IMR-90 (cell line): ENCODE results near the gene ARTN. TPM values are rescaled to one million over a fixed set of nuclear protein-coding genes. Genes with fewer than 3 reads are reported as not detected.

Source experiments
- ATAC-seq: fragments of 200-7000 bp; cut with Tn5 transposase; 2 replicates; pipeline ENCODE4 v1.9.1; 2020; ENCODE audit warnings: low read depth, mild to moderate bottlenecking, moderate library complexity
- BruUV-seq: library from RNA; stranded (reverse); fragments of 400-500 nt; replicated peaks from 2 replicates; lab custom pipeline; 2021; lab: Mats Ljungman, UMichigan
- CTCF ChIA-PET: fragments of 300-600 bp; formaldehyde crosslinking; extraction: SDS; loops from one replicate; lab custom pipeline; 2021; ENCODE audit warnings: antibody characterized with exemption; lab: Yijun Ruan, JAX
- POLR2A ChIA-PET: fragments of 300-600 bp; sonication (Branson Sonifier 250); formaldehyde crosslinking; loops from one replicate; lab custom pipeline; 2022; ENCODE audit warnings: antibody characterized with exemption; ENCODE audit not compliant: unreplicated experiment; lab: Charles Lee
- DNase-seq: peaks from one replicate; pipeline ENCODE4 v3.0.0; 2013
- H2AFZ ChIP-seq: replicated peaks from 2 replicates; pipeline ENCODE3; 2013; ENCODE audit warnings: low read length, mild to moderate bottlenecking; ENCODE audit not compliant: poor library complexity
- H2AK5ac ChIP-seq: 2 replicates; pipeline ENCODE4 v1.6.1; 2013; ENCODE audit warnings: low read depth, low read length, inconsistent platforms
- H2AK9ac ChIP-seq: replicated peaks from 2 replicates; pipeline ENCODE3; 2013; ENCODE audit warnings: mild to moderate bottlenecking, low read depth, low read length, moderate library complexity; ENCODE audit not compliant: poor library complexity
- H2BK120ac ChIP-seq: 2 replicates; pipeline ENCODE4 v1.6.1; 2013; ENCODE audit warnings: low read depth, low read length, inconsistent platforms
- H2BK15ac ChIP-seq: 3 replicates; pipeline ENCODE4 v1.6.1; 2013; ENCODE audit warnings: low read depth, low read length, inconsistent platforms
- H2BK20ac ChIP-seq: 2 replicates; pipeline ENCODE4 v1.6.1; 2013; ENCODE audit warnings: low read depth, mild to moderate bottlenecking, inconsistent platforms, low read length, moderate library complexity
- H2BK5ac ChIP-seq: 2 replicates; pipeline ENCODE4 v1.6.1; 2013; ENCODE audit warnings: mild to moderate bottlenecking, low read depth, low read length, inconsistent platforms; ENCODE audit not compliant: poor library complexity, severe bottlenecking
- H3K14ac ChIP-seq: replicated peaks from 2 replicates; pipeline ENCODE4 v1.6.1; 2013; ENCODE audit warnings: low read depth, low read length, inconsistent platforms
- H3K18ac ChIP-seq: 2 replicates; pipeline ENCODE4 v1.6.1; 2013; ENCODE audit warnings: low read depth, low read length, control low read depth
- H3K23ac ChIP-seq: 2 replicates; pipeline ENCODE4 v1.6.1; 2013; ENCODE audit warnings: low read depth, low read length, inconsistent platforms
- H3K27ac ChIP-seq: 2 replicates; pipeline ENCODE4 v1.5.1; 2013; ENCODE audit warnings: mild to moderate bottlenecking, control low read depth, low read length; ENCODE audit not compliant: insufficient read depth
- H3K27me3 ChIP-seq: 2 replicates; pipeline ENCODE4 v1.6.1; 2013; ENCODE audit warnings: low read length; ENCODE audit not compliant: control insufficient read depth, insufficient read depth
- H3K36me3 ChIP-seq: 2 replicates; pipeline ENCODE4 v1.6.1; 2013; ENCODE audit warnings: low read length, mixed read lengths; ENCODE audit not compliant: control insufficient read depth, insufficient read depth
- H3K4ac ChIP-seq: 2 replicates; pipeline ENCODE4 v1.6.1; 2013; ENCODE audit warnings: low read depth, low read length, inconsistent platforms
- H3K4me1 ChIP-seq: 2 replicates; pipeline ENCODE4 v1.6.1; 2013; ENCODE audit warnings: low read length, mixed read lengths; ENCODE audit not compliant: control insufficient read depth, insufficient read depth
- H3K4me2 ChIP-seq: 2 replicates; pipeline ENCODE4 v1.6.1; 2013; ENCODE audit warnings: low read depth, mild to moderate bottlenecking, control low read depth, low read length, moderate library complexity
- H3K4me3 ChIP-seq: 2 replicates; pipeline ENCODE4 v1.5.1; 2013; ENCODE audit warnings: low read depth, mild to moderate bottlenecking, control low read depth, low read length, moderate library complexity; ENCODE audit not compliant: insufficient read depth
- H3K56ac ChIP-seq: 2 replicates; pipeline ENCODE4 v1.6.1; 2013; ENCODE audit warnings: low read length, inconsistent platforms; ENCODE audit not compliant: insufficient read depth; ENCODE audit errors: extremely low read depth
- H3K79me1 ChIP-seq, 2 experiments: 2 replicates each; pipeline ENCODE4 v1.6.1; 2013; ENCODE audit warnings: low read length in 2 of 2, inconsistent platforms in 1 of 2, low read depth in 1 of 2
- H3K9ac ChIP-seq: 2 replicates; pipeline ENCODE4 v1.6.1; 2013; ENCODE audit warnings: low read depth, low read length, control low read depth
- H3K9me1 ChIP-seq: 2 replicates; pipeline ENCODE4 v1.6.1; 2013; ENCODE audit warnings: low read length, inconsistent platforms; ENCODE audit not compliant: insufficient read depth
- H3K9me3 ChIP-seq: 2 replicates; pipeline ENCODE4 v1.6.1; 2013; ENCODE audit warnings: low read length; ENCODE audit not compliant: control insufficient read depth, insufficient read depth
- H4K20me1 ChIP-seq: 2 replicates; pipeline ENCODE4 v1.6.1; 2013; ENCODE audit warnings: low read length, inconsistent platforms; ENCODE audit not compliant: insufficient read depth
- H4K5ac ChIP-seq: 2 replicates; pipeline ENCODE4 v1.6.1; 2013; ENCODE audit warnings: mild to moderate bottlenecking, low read depth, low read length, control low read depth
- H4K8ac ChIP-seq, 2 experiments: 2 replicates each; pipeline ENCODE4 v1.6.1; 2013; ENCODE audit warnings: low read depth in 2 of 2, low read length in 2 of 2, control low read depth in 1 of 2, inconsistent platforms in 1 of 2
- H4K91ac ChIP-seq: 2 replicates; pipeline ENCODE4 v1.6.1; 2013; ENCODE audit warnings: low read depth, low read length, inconsistent platforms; ENCODE audit not compliant: insufficient read depth
- BHLHE40 ChIP-seq: fragments of 150-350 bp; IDR thresholded peaks from 2 replicates; pipeline ENCODE4 v1.6.1; 2016; ENCODE audit warnings: mild to moderate bottlenecking, low read depth, low read length
- CEBPB ChIP-seq: IDR thresholded peaks from 2 replicates; pipeline ENCODE4 v1.6.1; 2012; ENCODE audit warnings: low read depth, low read length, improper control_type of control experiment
- CHD1 ChIP-seq: IDR thresholded peaks from 2 replicates; pipeline ENCODE4 v1.6.1; 2012; ENCODE audit warnings: low read depth, low read length, improper control_type of control experiment
- ELK1 ChIP-seq: fragments of 150-350 bp; IDR thresholded peaks from 2 replicates; pipeline ENCODE4 v1.6.1; 2016; ENCODE audit warnings: low read depth, mild to moderate bottlenecking, low read length, moderate library complexity, borderline replicate concordance
- FOS ChIP-seq: fragments of 150-350 bp; IDR thresholded peaks from 2 replicates; pipeline ENCODE4 v1.6.1; 2016; ENCODE audit warnings: low read depth, low read length
- MAFK ChIP-seq: IDR thresholded peaks from 2 replicates; pipeline ENCODE4 v1.6.1; 2012; ENCODE audit warnings: low read depth, low read length, improper control_type of control experiment
- MAZ ChIP-seq: IDR thresholded peaks from 2 replicates; pipeline ENCODE4 v1.6.1; 2012; ENCODE audit warnings: low read depth, mild to moderate bottlenecking, low read length, improper control_type of control experiment, moderate library complexity, borderline replicate concordance
- MXI1 ChIP-seq: IDR thresholded peaks from 2 replicates; pipeline ENCODE4 v1.6.1; 2012; ENCODE audit warnings: low read depth, mild to moderate bottlenecking, low read length, moderate library complexity, borderline replicate concordance
- NFE2L2 ChIP-seq: fragments of 150-350 bp; IDR thresholded peaks from 2 replicates; pipeline ENCODE4 v1.6.1; 2016; ENCODE audit warnings: low read depth, mild to moderate bottlenecking, low read length
- POLR2A ChIP-seq: IDR thresholded peaks from 2 replicates; pipeline ENCODE4 v1.6.1; 2012; ENCODE audit warnings: mild to moderate bottlenecking, low read depth, low read length
- RAD21 ChIP-seq: IDR thresholded peaks from 2 replicates; pipeline ENCODE4 v1.6.1; 2012; ENCODE audit warnings: low read length, improper control_type of control experiment
- RCOR1 ChIP-seq: IDR thresholded peaks from 2 replicates; pipeline ENCODE4 v1.6.1; 2012; ENCODE audit warnings: mild to moderate bottlenecking, low read length, improper control_type of control experiment; ENCODE audit not compliant: insufficient replicate concordance
- RFX5 ChIP-seq: IDR thresholded peaks from 2 replicates; pipeline ENCODE4 v1.8.0; 2012; ENCODE audit warnings: low read depth, mild to moderate bottlenecking, low read length, moderate library complexity
- SMC3 ChIP-seq: fragments of 150-350 bp; IDR thresholded peaks from 2 replicates; pipeline ENCODE4 v1.6.1; 2016; ENCODE audit warnings: low read depth, mild to moderate bottlenecking, antibody characterized with exemption, low read length, moderate library complexity
- USF2 ChIP-seq: fragments of 150-350 bp; IDR thresholded peaks from 2 replicates; pipeline ENCODE4 v1.6.1; 2017; ENCODE audit warnings: mild to moderate bottlenecking, antibody characterized with exemption, low read length, low read depth
- WGBS, 2 experiments: methylation state at CpG; one replicate each; pipeline versions ENCODE4 v1.1.5 to v1.1.7; 2013; ENCODE audit warnings: missing lambda C conversion rate in 2 of 2; ENCODE audit not compliant: insufficient read length in 1 of 2; ENCODE audit errors: extremely low coverage in 2 of 2; 5-methylcytosine and 5-hydroxymethylcytosine counted together
- dilution Hi-C: fragments of 300-500 bp; cut with HindIII; formaldehyde crosslinking; loops from one replicate; pipeline ENCODE4 v1.14.3; 2018; ENCODE audit warnings: low sequenced_read_pairs; ENCODE audit not compliant: unreplicated experiment
- in situ Hi-C: fragments of 300-500 bp; cut with MboI; formaldehyde crosslinking; loops from 3 replicates; pipeline ENCODE4 v1.14.3; 2019; ENCODE audit warnings: low sequenced_read_pairs, inconsistent platforms, mixed read lengths
- intact Hi-C: fragments of 100-400 bp; cut with micrococcal nuclease; formaldehyde crosslinking; loops from 2 replicates; pipeline ENCODE4 v1.10.0; 2022
- polyA plus RNA-seq, 3 experiments: library from polyadenylated mRNA; depleted of rRNA; stranded (reverse); fragments of >200 nt; gene quantifications; 2 replicates each; pipeline ENCODE4 v1.2.3, GENCODE V29; 2012; ENCODE audit warnings: low replicate concordance in 1 of 3
- total RNA-seq: library from RNA; depleted of rRNA; stranded (reverse); fragments of >200 nt; gene quantifications from 2 replicates; pipeline ENCODE4 v1.2.3, GENCODE V29; 2012
- TF ChIP-seq, protein P1 (sequence below): conservative IDR thresholded peaks from 2 replicates; pipeline ENCODE4 v1.5.1; 2012; ENCODE audit warnings: mild to moderate bottlenecking, low read depth, low read length, improper control_type of control experiment

ARTN gene
- total and polyA plus RNA-seq, 2 of the 4 experiments (the other 2 are of a cell fraction), result 0.29 TPM; not detected in 1

DNA sequence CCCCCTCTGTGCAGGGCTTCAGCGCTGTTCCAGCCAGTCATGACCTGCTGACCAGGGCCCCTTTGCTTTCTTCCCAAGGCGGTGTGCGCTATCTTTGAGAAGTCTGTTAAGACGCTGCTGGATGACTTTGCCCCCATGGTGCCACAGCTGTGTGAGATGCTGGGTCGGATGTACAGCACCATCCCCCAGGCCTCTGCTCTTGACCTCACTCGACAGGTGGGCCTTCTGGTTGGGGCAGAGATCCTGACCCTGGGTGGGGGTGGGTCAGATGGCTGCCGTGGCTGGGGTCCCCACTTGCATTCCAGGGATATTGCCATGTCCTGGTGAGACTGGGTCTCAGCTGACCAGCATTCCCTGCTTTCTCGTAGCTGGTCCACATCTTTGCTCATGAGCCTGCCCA is 27.2 kb downstream of the ARTN start:
- no peak overlapping the region for H3K14ac ChIP-seq
- peaks cover 7% of the 10 kb centered on the region; the same call in 1 of the 2 replicates for H4K20me1 ChIP-seq
- in situ Hi-C loops, result loop anchor here (25.0 kb wide), 1 partner anchor 423 kb away; the partner anchor contains the start of gene PTPRF
- TF ChIP-seq MAZ, result no peak
- no peak for TF ChIP-seq ELK1
- no peak for TF ChIP-seq MAFK
- TF ChIP-seq SMC3, result no peak
- TF ChIP-seq RFX5, result no peak
- TF ChIP-seq RAD21, result no peak
- no peak for TF ChIP-seq USF2
- TF ChIP-seq MXI1, result no peak
- TF ChIP-seq CEBPB, result no peak
- no peak for TF ChIP-seq FOS
- no peak for TF ChIP-seq BHLHE40
- TF ChIP-seq RCOR1, result no peak
- no peak for TF ChIP-seq POLR2A
- TF ChIP-seq CHD1, result no peak
- no peak for TF ChIP-seq NFE2L2
- TF ChIP-seq, protein P1, sequence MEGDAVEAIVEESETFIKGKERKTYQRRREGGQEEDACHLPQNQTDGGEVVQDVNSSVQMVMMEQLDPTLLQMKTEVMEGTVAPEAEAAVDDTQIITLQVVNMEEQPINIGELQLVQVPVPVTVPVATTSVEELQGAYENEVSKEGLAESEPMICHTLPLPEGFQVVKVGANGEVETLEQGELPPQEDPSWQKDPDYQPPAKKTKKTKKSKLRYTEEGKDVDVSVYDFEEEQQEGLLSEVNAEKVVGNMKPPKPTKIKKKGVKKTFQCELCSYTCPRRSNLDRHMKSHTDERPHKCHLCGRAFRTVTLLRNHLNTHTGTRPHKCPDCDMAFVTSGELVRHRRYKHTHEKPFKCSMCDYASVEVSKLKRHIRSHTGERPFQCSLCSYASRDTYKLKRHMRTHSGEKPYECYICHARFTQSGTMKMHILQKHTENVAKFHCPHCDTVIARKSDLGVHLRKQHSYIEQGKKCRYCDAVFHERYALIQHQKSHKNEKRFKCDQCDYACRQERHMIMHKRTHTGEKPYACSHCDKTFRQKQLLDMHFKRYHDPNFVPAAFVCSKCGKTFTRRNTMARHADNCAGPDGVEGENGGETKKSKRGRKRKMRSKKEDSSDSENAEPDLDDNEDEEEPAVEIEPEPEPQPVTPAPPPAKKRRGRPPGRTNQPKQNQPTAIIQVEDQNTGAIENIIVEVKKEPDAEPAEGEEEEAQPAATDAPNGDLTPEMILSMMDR, result no peak
- H3K4me1 ChIP-seq, result no peaks in the 10 kb centered on the region
- H2BK15ac ChIP-seq, result no peak overlapping the region
- H3K4me3 ChIP-seq, result no peak overlapping the region
- H3K23ac ChIP-seq, result no peak overlapping the region
- no peak overlapping the region for H3K9ac ChIP-seq
- intact Hi-C loops, result no loop called here
- no peak overlapping the region for H2BK20ac ChIP-seq
- no peak overlapping the region for H2BK5ac ChIP-seq
- H2AK5ac ChIP-seq, result no peak overlapping the region
- no peak overlapping the region for H3K18ac ChIP-seq
- BruUV-seq, result no TSS peak
- H4K5ac ChIP-seq, result no peak overlapping the region
- no peak overlapping the region for H2AK9ac ChIP-seq
- H3K56ac ChIP-seq, result no peak overlapping the region
- H3K9me3 ChIP-seq, result no peaks in the 10 kb centered on the region
- H3K79me1 ChIP-seq, result 0 out of 4 replicates have a peak, but pooled peaks cover 0 to 3% of the 10 kb centered on the region in 2 experiments
- dilution Hi-C loops, result no loop called here
- no peaks in the 10 kb centered on the region for H3K27me3 ChIP-seq
- ChIA-PET CTCF (no interaction called here), POLR2A (no interaction called here)
- H2AFZ ChIP-seq, result no peak overlapping the region
- DNase-seq (no peak), ATAC-seq (no peak)
- H4K8ac ChIP-seq, result no peak overlapping the region
- H3K4ac ChIP-seq, result no peak overlapping the region
- peaks cover 49% of the 10 kb centered on the region for H3K36me3 ChIP-seq
- H4K91ac ChIP-seq, result no peak overlapping the region
- no peak overlapping the region for H3K27ac ChIP-seq
- 98% methylated on average over 5 of the region's 8 CpGs; no CpG with 5 or more reads in 1 of the 2 experiments for WGBS, 2 experiments
- H2BK120ac ChIP-seq, result no peak overlapping the region
- H3K4me2 ChIP-seq, result no peak overlapping the region
- peaks cover 19% of the 10 kb centered on the region for H3K9me1 ChIP-seq
